ENCODE measurements around the gene SPECC1L. TPM values are rescaled to one million over a fixed set of nuclear protein-coding genes. Genes with fewer than 3 reads are reported as not detected.

Gene SPECC1L
- total RNA-seq, 4 donors from 2014 or later, result 50.4 to 125 (median 68.0) TPM

- no peaks in the 10 kb centered on the region for H3K9me3 ChIP-seq
- TF ChIP-seq POLR2AphosphoS5 (IDR thresholded peaks at IDR 0.05), result no peak
- TF ChIP-seq POLR2A (IDR thresholded peaks at IDR 0.05), result no peak
- no peak for TF ChIP-seq CTCF (IDR thresholded peaks at IDR 0.05)
- TF ChIP-seq EP300 (IDR thresholded peaks at IDR 0.05; ENCODE audit: low read depth), result no peak
- WGBS, 2 donors (ENCODE audit: low coverage in 1 of 2), result 88 to 91% methylated on average over 7 to 13 of the region's 13 CpGs
- no peak overlapping the region for H3K27ac ChIP-seq
- peaks cover 0 to 31% (median 17%) of the 10 kb centered on the region in 4 donors for H3K4me1 ChIP-seq
- no peaks in the 10 kb centered on the region for H3K27me3 ChIP-seq
- DNase-seq, result no peak
- H3K36me3 ChIP-seq, result peaks cover 0 to 30% (median 7%) of the 10 kb centered on the region in 4 donors
- intact Hi-C loops (cut with DNase I; ENCODE audit: low total_unique reads), result no loop called here
- in situ Hi-C loops (cut with MboI; ENCODE audit: low pct_ligation_motif_present in 1 of 4, low pct_unique_long_range_greater_than_20kb in 1 of 4, low sequenced_read_pairs in 3 of 4), result loop anchor here in 1 of 4 donors (10.0 kb wide), 1 partner anchor 203 kb away; no protein-coding TSS in a partner anchor
- H3K4me3 ChIP-seq, result no peak overlapping the region
Observed at GRCh38 chr22:24321999-24322398, 51.4 kb downstream of the SPECC1L start.

DNA sequence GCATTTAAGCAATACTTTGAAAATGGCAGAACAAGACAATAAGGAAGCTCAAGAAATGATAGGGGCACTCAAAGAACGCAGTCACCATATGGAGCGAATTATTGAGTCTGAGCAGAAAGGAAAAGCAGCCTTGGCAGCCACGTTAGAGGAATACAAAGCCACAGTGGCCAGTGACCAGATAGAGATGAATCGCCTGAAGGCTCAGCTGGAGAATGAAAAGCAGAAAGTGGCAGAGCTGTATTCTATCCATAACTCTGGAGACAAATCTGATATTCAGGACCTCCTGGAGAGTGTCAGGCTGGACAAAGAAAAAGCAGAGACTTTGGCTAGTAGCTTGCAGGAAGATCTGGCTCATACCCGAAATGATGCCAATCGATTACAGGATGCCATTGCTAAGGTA is 51.9 kb downstream of the SPECC1L start:
- DNase-seq, result no peak
- in situ Hi-C loops (cut with MboI; ENCODE audit: low pct_ligation_motif_present in 1 of 4, low pct_unique_long_range_greater_than_20kb in 1 of 4, low sequenced_read_pairs in 3 of 4) (loop anchor here in 1 of 4 donors (10.0 kb wide), 1 partner anchor 202 kb away; no protein-coding TSS in a partner anchor), intact Hi-C loops (cut with DNase I; ENCODE audit: low total_unique reads) (no loop called here)
- peaks cover 0 to 31% (median 17%) of the 10 kb centered on the region in 4 donors for H3K4me1 ChIP-seq
- 92 to 94% methylated on average over 4 to 6 of the region's 6 CpGs for WGBS, 2 donors (ENCODE audit: low coverage in 1 of 2)
- H3K36me3 ChIP-seq, result peaks cover 0 to 30% (median 7%) of the 10 kb centered on the region in 4 donors
- H3K9me3 ChIP-seq, result no peaks in the 10 kb centered on the region
- no peaks in the 10 kb centered on the region for H3K27me3 ChIP-seq
- TF ChIP-seq POLR2A (IDR thresholded peaks at IDR 0.05), result no peak
- no peak for TF ChIP-seq CTCF (IDR thresholded peaks at IDR 0.05)
- no peak for TF ChIP-seq EP300 (IDR thresholded peaks at IDR 0.05; ENCODE audit: low read depth)
- TF ChIP-seq POLR2AphosphoS5 (IDR thresholded peaks at IDR 0.05), result no peak
- H3K27ac ChIP-seq, result no peak overlapping the region
- H3K4me3 ChIP-seq, result no peak overlapping the region

GRCh38 chr22:24323233-24323632 is 52.6 kb downstream of the SPECC1L start:
- Histone ChIP-seq H3K4me3 (no peak overlapping the region), H3K36me3 (peaks cover 0 to 30% (median 7%) of the 10 kb centered on the region in 4 donors), H3K4me1 (peaks cover 0 to 31% (median 17%) of the 10 kb centered on the region in 4 donors), H3K27me3 (no peaks in the 10 kb centered on the region), H3K27ac (no peak overlapping the region), H3K9me3 (no peaks in the 10 kb centered on the region)
- 86% methylated on average over 2 of the region's 2 CpGs for WGBS, 2 donors (ENCODE audit: low coverage in 1 of 2)
- no peak for DNase-seq
- no peak for TF ChIP-seq CTCF (IDR thresholded peaks at IDR 0.05)
- no peak for TF ChIP-seq POLR2A (IDR thresholded peaks at IDR 0.05)
- TF ChIP-seq POLR2AphosphoS5 (IDR thresholded peaks at IDR 0.05), result no peak
- TF ChIP-seq EP300 (IDR thresholded peaks at IDR 0.05; ENCODE audit: low read depth), result no peak
- in situ Hi-C loops (cut with MboI; ENCODE audit: low pct_ligation_motif_present in 1 of 4, low pct_unique_long_range_greater_than_20kb in 1 of 4, low sequenced_read_pairs in 3 of 4) (loop anchor here in 1 of 4 donors (10.0 kb wide), 1 partner anchor 202 kb away; no protein-coding TSS in a partner anchor), intact Hi-C loops (cut with DNase I; ENCODE audit: low total_unique reads) (no loop called here)

DNA sequence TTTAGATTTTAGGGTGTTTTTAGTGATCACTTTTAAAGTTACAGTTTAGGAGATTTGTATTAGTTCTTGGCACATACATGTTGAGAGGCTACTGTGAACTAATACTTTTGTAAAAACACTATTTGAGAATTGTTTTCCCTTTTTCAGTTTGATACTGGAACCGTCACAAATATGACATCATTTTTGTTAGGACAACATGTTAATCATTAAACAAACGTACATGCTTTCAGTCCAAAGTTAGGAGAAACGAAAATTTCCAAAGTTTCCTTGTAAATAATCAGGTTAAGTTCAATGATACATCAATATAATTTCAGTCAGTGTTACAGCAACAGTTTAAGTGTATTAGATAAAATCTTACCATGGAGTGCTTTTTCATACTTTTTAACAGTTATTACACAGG is 53.1 kb downstream of the SPECC1L start:
- in situ Hi-C loops (cut with MboI; ENCODE audit: low pct_ligation_motif_present in 1 of 4, low pct_unique_long_range_greater_than_20kb in 1 of 4, low sequenced_read_pairs in 3 of 4), result loop anchor here in 1 of 4 donors (10.0 kb wide), 1 partner anchor 201 kb away; no protein-coding TSS in a partner anchor
- no peak for TF ChIP-seq CTCF (IDR thresholded peaks at IDR 0.05)
- TF ChIP-seq EP300 (IDR thresholded peaks at IDR 0.05; ENCODE audit: low read depth), result no peak
- TF ChIP-seq POLR2AphosphoS5 (IDR thresholded peaks at IDR 0.05), result no peak
- TF ChIP-seq POLR2A (IDR thresholded peaks at IDR 0.05), result no peak
- peaks cover 0 to 34% (median 7%) of the 10 kb centered on the region in 4 donors for H3K36me3 ChIP-seq

More for the DNA sequence above, 53.1 kb downstream of the SPECC1L start:
- intact Hi-C loops (cut with DNase I; ENCODE audit: low total_unique reads), result no loop called here
- H3K27me3 ChIP-seq, result no peaks in the 10 kb centered on the region
- no peak overlapping the region for H3K4me3 ChIP-seq
- peaks cover 0 to 31% (median 17%) of the 10 kb centered on the region in 4 donors for H3K4me1 ChIP-seq
- DNase-seq, result no peak
- 42 to 63% methylated on average over 3 of the region's 3 CpGs for WGBS, 2 donors (ENCODE audit: low coverage in 1 of 2)
- no peak overlapping the region for H3K27ac ChIP-seq
- no peaks in the 10 kb centered on the region for H3K9me3 ChIP-seq
